Islet precursor cell (in vitro differentiated cells): ENCODE measurements around the gene SLC38A10.
A peak's percentile ranks its signal among the peaks of the same experiment; 100 is the strongest.

Experiments used
- DNase-seq: peaks from one replicate; pipeline ENCODE4 v3.0.0-alpha.2; 2018

Gene SLC38A10

DNA sequence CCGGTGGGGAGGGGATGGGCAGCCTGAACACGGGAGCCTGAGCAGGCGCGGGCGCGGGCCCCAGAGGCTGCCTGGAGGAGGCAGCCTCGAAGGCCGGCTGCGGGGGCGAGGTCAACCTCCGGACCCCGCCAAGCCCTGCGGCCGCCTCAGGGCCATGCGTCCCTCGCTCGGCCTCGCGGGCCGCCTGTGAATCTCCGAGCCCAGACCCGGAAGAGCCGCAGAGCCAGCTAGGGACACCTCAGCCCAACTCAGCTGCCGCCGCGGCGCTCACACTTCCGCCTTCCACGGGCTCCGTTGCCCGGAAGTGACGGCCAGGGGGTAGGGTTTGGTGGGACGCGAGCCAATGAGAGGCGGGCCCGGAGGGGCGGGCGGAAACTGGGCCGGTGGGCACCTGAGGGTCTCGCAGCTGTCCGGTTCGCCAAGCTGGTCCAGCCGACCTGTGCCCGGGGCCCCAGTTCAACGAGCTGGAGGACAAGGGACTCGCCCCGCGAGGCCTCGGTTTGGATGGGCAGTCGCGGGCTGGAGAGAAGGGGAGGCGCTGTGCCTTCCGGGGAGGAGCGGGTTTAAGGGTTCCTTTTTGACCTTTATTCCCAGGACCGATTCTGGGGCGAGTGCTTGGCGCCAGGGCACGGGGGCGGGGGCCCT, at the start of gene SLC38A10:
TSS of gene SLC38A10 (minus strand) at position 277 of the 645 bp plus-strand sequence. CDS start 386 bp downstream, outside the sequence.
- peak; percentile 97 for DNase-seq

DNA sequence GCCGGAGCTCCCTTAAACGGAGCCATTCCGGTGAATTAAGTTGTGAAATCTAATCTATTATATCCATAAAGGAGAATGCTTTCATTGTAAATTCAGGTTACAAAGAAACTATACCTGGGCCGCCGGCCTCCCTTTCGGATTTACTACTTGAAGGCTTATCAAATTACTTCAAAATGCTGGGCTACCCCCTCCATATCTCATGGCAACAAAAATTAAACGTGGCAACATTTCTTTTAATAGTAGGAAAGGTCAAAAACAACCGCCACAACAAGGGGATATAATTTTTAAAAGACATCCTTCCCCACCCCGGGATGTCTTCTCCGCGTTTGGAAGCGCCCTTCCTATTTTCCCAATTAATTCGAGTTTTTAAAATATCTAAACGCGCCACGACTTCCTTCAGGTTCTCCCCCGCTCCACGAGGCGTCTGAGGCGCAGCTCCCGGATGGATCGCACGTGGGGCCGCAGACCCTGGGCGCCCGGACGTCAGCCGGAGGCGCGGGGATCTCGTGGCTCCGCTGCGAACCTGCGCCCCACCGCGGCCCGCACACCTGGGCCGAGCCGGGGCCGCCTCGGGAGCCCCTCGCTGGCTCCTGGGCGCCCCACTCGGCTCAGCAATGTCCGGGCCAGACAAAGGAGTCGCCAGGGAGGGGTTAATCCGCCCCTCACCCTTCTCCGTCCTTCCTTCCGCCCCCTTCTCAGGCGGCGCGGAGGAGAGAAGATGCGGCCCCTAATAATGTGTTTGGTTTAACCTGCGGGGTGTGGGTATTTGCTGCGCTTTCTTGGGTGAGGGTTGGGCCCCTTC, 47.4 kb upstream of the SLC38A10 start:
- DNase-seq: peak; percentile 63

DNA sequence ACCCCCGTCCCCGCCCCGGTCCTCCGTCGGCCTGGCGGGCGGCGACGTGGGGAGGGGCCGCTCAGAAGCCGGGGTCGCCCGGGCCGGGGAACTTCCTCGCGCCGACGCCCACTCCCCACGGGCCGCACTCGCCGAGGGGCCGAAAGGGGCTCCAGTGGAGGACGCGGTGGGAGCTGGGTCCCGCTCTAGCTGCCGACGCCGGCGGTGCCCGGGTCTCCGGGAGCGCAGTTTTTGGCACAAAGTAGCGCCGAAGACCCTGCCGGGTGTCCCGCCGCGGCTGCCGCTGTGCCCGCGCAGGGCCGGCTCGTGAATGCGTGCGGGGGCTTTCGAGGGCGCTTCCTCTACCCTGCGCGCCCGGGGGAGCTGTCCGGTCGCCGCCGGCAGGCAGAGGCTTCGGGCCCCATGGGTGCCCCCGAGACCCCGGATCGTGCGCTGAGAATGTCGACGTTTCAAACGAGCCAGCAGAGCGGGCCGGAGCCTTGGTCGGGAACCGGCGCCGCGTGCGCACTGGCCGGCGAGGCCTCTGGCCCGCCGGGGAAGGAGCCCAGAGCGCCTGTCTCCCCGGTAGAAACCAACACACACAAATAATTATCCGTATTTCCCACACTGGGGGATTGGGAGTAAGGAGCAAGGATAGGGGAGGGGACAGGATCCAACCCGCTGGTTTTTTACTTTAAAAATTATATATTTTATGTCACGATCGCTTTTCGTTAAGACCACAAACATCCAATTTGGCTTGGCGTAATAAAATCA, 46.6 kb upstream of the SLC38A10 start:
- DNase-seq: peak; percentile 69

DNA sequence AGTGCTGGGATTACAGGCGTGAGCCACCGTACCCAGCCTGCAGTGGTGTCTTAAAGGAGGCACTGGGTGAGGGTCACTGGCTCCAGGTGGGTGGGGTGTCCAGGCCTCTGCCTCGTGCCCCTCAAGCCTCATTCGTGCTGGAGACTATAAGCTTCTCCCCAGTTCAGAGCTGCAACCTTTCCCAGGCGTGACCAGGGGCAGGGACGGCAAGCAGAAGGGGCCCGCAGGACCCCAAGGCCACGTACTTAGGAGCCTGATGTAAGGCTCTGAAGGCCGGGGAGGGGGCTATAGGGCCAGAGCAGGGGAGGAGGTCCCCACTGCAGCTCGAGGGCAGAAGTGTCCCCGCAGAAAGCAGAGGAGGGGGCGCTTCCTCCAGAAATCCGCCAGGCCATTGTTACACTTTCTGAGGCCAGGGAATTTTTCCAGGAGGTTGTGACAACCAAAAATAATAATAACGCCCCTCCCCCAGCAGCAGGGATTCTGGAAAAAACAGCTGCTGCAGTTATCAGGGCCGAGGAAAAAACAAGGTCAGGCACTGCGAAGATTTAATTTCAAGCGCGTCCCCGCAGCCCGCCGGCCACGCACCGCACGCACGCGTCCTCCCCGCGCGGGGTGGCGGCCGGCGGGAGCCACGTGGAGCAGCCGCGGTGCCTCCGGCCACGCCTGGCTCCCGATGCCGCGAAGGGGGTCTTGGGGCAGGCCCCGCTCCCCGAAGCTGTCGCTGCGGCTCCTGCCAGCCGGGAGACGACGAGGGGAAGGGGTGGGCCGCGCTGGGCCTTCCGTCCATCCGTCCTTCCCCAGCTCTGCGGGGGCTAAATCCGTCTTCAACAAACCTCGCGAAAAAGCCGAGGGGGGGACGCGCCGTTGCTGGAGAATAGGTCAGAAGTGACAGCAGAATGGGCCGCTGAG, 45.8 kb upstream of the SLC38A10 start:
- DNase-seq: peak; percentile 60

DNA sequence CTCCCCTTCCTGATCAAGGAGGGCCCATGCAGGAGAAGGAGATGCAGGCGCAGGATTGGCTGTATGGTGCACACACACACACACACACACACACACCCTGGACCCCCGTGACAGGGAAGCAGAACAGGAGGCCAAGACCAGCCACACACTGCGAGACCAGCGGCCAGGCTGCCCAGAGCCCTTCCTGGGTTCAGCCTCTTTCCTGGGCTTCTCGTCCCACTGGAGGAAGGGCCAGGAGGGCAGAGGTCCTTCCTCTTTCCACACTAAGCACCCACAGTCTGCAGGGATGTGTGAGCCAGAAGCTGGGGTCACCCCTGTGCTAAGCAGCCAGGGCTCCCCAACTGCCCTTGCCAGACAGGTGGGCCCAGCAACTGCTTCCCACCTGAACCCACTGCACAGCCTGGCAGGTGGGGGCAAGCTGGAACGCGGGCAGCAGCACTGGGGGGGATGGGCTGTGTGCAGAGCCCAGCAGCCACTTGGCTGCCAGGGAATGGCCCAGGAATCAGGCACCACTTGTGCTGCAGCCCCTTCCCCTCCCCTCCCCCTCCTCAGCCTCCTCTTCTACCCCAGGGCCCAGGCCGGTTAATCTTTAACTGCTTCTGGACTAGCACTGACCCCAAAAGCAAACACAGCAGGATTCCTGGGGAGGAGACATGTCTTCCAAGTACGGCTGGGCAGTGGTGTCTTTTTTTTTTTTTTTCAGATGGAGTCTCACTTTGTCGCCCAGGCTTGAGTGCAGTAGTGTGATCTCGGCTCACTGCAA, 44.6 kb upstream of the SLC38A10 start:
- peak; percentile 68 for DNase-seq

DNA sequence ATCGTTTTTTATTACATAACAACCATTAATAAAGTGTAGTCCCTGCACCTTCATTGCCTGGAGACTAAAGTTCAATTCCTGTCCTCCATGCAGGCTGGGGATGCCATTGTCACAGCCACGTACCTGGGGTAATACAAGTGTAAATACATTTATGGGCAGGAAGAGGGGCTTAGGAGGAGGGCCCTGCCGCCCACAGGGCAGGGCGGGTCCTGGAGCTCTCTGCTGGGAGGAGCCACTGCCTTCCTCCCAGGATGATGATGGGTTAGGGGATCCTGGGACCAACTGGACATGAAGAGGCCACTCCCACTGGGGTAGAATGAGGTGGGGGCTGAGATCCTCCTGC, 44.1 kb upstream of the SLC38A10 start:
- DNase-seq: peak; percentile 64

DNA sequence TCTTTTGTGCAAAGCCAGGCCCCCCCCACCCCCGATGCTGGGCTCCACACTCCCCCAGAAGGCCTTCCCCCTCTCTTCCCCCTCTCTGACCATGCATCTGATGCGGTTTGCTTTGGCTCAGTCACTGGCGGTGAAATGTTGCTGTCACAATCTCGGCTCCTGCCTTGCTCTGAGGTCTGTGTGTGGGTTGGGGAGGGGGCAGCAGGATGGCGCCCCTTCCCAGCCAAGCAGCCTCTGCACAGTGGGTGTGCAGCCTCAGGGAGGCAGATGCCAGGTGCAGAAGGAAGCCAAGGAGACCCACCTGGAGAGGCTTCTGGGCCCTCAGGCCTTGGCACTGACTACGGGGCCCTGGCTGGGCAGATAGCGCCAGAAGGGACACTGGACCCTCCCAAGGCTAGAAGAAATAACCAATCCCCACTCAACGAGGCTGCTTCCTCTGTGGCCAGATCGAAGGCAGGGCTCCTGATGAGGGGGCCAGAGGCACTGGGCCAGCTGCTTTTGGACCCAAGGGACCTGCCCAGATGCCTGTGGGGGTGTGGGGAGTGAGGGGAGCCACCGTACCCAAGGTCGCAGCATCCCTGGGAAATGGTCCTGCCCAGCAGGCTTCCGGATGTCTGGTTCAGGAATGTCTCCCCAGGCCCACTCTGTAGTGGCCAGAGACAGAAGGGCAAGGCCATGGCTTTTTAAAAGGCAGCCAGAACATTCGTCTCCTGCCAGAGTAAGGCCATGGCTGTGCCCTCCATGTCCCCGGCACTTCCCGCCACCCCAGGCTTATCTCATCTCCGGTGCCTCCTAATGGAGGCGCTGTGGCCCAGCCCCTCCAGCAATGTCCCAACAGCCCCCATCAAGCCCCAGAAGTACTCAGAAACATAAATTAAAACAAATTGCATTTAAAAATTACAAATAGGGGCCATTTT, 43.4 kb upstream of the SLC38A10 start:
- peak; percentile 58 for DNase-seq

DNA sequence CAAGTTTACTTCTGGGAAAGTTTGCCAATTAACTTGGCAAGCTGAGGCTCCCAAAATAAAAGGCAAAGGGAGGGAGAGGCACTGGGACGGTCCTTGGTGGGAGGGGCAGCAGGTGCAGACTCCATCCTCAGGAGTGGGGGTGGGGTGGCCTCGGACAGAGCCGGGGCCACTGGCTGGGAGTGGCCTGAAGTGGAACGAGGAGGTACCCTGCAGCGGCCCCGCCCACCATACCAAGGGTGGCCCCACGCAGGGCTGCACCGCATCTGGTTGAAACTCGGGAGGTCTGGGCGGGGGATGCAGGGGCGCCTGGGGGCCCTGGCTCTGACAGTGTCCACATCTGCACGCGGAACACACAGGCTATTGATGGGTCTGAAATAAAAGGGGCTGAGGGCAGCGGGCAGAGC, 42.4 kb upstream of the SLC38A10 start:
- DNase-seq: peak; percentile 64

DNA sequence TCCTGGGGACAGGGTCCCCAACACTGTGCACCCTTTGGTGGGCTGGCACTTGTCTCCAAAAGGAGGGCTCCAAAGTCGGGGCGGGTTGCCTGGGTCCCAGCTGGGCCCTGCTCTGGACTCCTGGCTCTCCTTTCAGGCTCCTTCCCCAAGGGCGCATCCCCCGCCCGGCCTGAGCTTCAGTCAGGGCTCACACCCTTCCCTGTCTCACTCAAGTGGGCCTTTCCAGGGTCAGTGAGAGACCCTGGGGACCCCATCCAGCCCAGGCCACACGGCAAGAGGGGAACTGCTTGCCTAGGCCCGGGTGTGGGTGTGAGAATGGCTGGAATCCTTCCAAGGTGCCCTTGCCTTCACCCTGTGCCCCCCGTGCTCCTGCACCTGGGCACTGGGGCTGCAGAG, 41.8 kb upstream of the SLC38A10 start:
- DNase-seq: no peak

DNA sequence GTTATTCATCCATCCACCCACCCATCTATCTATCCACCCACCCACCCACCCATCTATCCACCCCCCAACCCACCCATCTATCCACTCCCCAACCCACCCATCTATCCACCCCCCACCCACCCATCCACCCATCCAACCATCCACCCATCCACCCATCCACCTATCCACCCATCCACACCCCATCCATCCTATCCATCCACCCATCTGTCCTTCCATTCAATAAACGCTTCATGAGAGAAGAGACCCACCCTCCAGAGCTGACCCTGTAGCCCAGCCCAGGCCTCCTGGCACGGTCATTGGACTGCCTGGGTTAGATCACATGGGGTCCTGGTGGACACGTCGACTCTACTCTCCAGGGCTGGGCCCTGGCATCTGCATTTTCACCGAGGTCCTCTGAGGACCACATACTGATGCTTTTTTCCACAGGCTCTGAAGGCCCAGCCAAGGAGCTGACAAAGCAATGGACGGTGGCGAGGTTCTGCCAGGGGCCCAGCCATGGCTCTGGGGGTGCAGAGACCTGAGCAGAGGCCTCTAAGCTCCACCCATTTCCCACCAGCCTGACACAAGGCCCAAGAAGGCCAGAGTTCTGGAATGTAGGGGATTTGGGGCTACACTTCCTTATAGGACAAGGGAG, 41.3 kb upstream of the SLC38A10 start:
- no peak for DNase-seq

DNA sequence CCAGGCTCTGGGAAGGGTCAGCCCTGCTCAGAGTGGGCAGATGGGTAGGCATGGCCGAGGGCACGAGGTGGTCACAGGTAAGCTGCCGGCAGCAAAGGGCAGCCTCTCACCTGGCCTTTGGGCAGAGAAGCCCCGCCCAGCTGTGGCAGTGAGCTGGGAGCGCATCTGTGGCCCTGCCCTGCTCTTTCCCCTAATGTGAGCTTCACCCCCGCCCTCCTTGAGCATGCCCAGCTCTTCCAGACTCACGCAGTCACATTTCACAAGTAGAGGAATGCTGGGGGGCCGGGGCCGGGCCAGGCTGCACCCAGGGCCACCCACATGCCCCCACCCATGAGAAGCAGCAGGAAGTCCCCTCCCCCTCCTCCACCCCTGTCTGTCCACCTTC, 40.7 kb upstream of the SLC38A10 start:
- no peak for DNase-seq

DNA sequence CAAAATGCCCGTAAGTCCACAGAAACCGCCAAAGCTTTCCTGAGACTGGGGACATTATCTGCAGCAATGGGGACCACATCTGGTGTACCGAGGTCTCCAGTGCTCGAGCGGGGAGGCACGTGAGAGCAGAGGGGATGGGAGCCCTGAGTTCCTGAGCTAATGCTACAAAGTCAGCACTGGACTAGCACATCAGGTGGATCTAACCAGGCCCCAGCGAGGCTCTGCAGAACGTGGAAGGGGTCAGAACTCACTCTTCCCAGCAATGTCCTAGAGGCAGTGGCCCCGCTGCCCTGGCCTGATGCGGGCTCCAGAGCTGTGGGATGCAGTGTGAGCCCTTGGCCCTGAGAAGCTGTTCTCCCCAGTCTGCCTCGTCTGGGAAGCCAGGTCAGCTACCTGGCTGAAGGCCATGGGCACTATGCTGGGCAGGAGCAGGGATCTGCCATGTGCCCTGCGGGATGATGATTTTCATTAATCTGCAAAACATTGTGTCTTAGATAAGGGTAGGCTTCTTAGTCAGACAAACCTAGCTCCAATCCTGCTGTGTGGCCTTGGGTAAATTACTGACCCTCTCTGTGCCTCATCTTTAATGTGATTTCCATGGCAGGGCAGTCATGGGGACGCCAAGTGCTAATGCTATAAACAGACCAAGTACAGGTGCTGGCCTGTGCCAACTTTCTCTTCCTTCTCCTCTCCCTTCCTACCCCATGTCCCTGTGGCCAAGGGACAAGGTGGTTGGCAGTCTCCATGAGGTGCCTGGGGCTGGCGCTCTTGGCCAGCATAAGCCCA, 40.1 kb upstream of the SLC38A10 start:
- DNase-seq: no peak

DNA sequence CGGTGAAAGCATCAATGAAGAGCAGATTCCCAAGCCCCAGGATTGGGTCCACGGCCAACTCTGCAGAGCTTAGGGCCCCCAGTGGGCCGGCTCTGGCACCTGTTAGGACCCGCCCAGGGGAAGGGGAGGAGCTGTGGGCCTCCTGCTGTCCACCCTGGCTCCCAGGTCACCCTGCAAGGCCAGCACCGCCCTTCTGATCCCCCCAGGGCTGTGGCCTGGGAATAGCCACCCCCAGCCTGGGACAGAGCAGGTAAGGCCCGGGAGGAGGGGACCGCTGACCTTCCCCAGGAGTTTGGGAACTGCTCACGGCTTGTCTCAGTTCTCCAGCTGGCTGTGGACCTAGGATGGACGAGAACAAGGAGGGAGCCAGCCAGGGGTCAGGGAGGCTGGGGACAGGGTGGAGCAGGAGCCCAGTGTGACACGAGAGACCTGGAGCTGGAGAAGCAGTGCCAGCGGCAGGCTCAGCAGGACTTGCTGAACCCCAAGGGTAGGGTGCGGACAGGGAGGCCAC, 39.3 kb upstream of the SLC38A10 start:
- DNase-seq: no peak

DNA sequence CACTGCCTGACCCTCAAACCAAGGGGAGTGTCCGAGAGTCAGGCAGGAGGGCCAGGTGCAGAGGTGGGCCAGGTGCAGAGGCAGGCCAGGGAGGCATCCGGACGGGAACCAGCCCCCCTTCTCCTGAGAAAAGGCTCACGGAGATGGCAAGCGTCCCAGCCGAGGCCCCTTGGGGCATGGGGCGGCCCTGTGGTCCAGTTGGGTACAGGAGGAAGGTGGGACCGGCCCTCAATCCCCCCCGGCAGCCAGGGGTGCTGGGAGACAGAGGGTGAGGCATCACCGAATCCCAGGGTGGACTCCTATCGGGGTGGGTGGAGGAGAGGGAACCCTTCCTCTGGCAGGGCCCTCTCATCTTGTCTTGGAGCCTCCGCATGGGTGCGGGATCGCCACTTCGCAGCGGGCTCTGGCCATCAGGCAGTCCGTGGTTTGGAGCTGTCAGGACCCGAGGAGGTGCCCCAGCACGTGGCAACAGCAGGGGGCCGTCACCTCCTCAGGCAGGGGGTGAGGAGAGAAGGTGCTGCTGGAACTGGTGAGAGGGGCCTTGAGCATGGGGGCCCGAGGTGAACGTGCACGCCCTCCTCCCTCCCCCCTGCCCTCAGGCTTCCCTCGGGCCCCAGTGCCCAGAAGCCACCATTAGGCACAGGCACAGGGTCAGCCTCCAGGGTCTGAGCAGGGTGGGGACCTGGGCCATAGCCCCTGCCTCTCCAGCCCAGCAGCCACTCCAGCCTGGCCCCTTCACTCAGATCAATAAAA, 38.7 kb upstream of the SLC38A10 start:
- DNase-seq: no peak

DNA sequence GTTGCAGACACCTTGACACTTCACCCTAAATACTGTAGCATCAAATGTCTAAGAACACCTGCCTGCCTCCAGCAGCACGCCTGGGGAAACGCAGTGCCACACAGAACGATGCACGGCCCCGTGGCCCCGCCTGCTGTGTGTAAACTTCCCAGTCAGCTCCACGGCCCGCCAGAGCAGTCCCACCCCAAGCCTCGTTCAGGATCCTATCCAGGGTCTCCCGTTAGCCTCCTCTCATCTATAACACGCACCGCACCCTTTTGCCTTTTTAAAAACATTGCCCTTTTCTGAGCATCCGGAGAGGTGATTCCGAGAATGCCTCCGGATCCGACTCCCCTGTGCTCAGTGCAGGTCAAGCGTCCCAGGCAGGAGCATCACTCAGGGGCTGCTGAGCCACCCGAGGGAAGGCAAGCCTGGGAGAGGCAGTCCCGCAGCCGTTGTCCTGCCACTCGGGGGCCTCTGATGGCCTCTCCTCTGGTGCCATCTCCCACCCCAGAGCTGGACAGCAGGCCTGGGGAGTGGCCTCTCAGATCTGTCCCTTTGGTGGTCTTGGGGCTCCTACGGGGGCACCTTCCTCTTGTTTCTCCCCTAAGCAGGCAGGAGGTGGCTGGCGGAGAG, 37.9 kb upstream of the SLC38A10 start:
- no peak for DNase-seq

DNA sequence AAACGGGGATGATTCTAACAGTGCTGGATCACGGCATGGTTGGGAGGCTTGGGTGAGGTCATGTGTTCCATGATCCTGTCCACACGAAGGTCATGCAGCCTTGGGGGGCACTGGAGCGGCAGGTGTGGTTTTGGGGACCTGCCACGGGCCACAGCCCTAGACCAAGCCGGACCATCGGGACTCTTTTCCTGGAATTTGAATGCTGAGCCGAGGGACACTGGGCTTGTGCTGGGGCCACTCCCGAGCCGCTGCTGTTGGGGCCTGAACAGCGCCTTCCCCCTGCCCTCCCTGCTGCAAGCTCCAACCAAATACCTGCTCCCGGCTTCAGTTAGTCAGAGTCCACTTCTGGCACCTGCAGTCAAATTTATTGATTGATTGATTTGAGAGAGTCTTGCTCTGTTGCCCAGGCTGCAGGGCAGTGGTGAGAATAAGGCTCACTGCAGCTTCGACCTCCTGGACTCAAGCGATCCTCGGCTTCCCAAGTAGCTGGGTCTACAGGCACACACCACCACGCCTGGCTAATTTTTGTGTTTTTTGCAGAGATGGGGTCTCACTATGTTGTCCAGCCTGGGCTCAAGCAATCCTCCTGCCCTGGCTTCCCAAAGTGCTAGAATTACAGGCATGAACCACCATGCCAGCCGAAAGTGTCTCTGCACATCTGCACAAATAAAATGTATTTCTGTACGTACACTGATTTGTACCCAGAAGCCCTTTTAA, 37.2 kb upstream of the SLC38A10 start:
- DNase-seq: no peak

DNA sequence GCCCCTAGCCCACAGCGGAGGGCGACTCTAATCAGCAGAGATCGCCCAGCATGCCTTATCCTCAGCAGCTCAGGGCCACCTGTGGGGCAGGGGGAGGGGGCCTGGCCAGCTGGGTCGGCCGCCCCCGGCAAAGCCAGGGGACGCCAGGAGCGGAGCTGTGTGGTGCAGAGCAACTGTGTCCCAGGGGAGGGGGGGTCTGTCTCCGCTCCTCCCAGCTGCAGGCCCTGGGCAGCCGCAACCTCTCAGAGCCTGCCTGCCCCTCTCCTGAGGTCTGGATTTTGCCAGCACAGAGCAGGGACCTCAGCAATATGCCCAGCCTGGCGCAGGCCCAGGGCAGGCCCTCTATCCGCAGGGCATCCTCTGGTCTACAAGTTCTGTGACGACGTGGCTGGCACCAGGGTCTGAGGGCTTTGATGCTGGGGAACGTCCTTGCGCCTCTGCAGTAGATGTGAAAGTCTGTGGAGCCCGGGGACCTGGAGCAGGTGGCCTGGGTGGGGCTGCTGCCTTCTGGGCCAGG, 36.5 kb upstream of the SLC38A10 start:
- DNase-seq: peak; percentile 60
